DND-41 (cell line): ENCODE measurements around the gene PDE1C.
"Not testable (repeated sequence)": the region's sequence is repeated elsewhere in the genome, so short reads cannot be mapped to it uniquely, and the experiment has no call there.

Source experiments
- ATAC-seq: fragments of 200-7000 bp; cut with Tn5 transposase; 3 replicates; pipeline ENCODE4 v1.9.1; 2021; ENCODE audit warnings: low read depth; ENCODE audit not compliant: insufficient read depth
- DNase-seq: peaks from one replicate; pipeline ENCODE4 v3.0.0-alpha.2; 2020
- H2AFZ ChIP-seq: 2 replicates; pipeline ENCODE4 v1.6.0; 2012; ENCODE audit warnings: low read depth, low read length
- H3K27ac ChIP-seq: 2 replicates; pipeline ENCODE4 v1.5.1; 2012; ENCODE audit warnings: low read length, inconsistent platforms
- H3K27me3 ChIP-seq: fragments of 200-600 bp; sonication (generic); 2 replicates; pipeline ENCODE4 v1.6.0; 2012; ENCODE audit warnings: low read length, mild to moderate bottlenecking, inconsistent platforms; ENCODE audit not compliant: insufficient read depth, poor library complexity
- H3K36me3 ChIP-seq: 2 replicates; pipeline ENCODE4 v1.5.1; 2012; ENCODE audit warnings: low read length, inconsistent platforms; ENCODE audit not compliant: insufficient read depth
- H3K4me1 ChIP-seq: 2 replicates; pipeline ENCODE4 v1.5.1; 2012; ENCODE audit warnings: mild to moderate bottlenecking, low read length; ENCODE audit not compliant: insufficient read depth
- H3K4me2 ChIP-seq: 2 replicates; pipeline ENCODE4 v1.6.0; 2012; ENCODE audit warnings: mild to moderate bottlenecking, moderate library complexity, low read length, inconsistent platforms; ENCODE audit not compliant: insufficient read depth
- H3K4me3 ChIP-seq, 2 experiments: fragments of 200-600 bp in 1 of 2; shearing (Covaris generic) in 1 of 2; 2 replicates each; pipeline ENCODE4 v1.5.1; 2012 to 2016; ENCODE audit warnings: inconsistent platforms in 2 of 2, low read length in 2 of 2, mild to moderate bottlenecking in 2 of 2, low read depth in 1 of 2, moderate library complexity in 1 of 2
- H3K79me2 ChIP-seq: 2 replicates; pipeline ENCODE4 v1.6.0; 2012; ENCODE audit warnings: low read length, inconsistent platforms; ENCODE audit not compliant: insufficient read depth
- H3K9ac ChIP-seq: 2 replicates; pipeline ENCODE4 v1.6.0; 2012; ENCODE audit warnings: low read depth, mild to moderate bottlenecking, inconsistent platforms, low read length, moderate library complexity
- H3K9me3 ChIP-seq: 2 replicates; pipeline ENCODE4 v1.5.1; 2012; ENCODE audit warnings: low read length, moderate library complexity, mild to moderate bottlenecking, inconsistent platforms; ENCODE audit not compliant: insufficient read depth, severe bottlenecking
- H4K20me1 ChIP-seq: 2 replicates; pipeline ENCODE4 v1.6.0; 2012; ENCODE audit warnings: low read length; ENCODE audit not compliant: insufficient read depth
- CTCF ChIP-seq: IDR thresholded peaks from 2 replicates; pipeline ENCODE4 v1.5.1; 2012; ENCODE audit warnings: borderline replicate concordance, low read length, moderate library complexity, mild to moderate bottlenecking; ENCODE audit not compliant: poor library complexity, severe bottlenecking; ENCODE audit errors: extremely low read depth
- EZH2 ChIP-seq: IDR thresholded peaks from 3 replicates; pipeline ENCODE4 v1.6.1; 2012; ENCODE audit warnings: borderline replicate concordance, low read depth, mild to moderate bottlenecking, moderate library complexity, low read length, inconsistent platforms; ENCODE audit not compliant: severe bottlenecking

PDE1C gene

GRCh38 chr7:32020551-32021159 is 49.6 kb downstream of the PDE1C start:
- no peak overlapping the region for H3K27ac ChIP-seq
- H3K36me3 ChIP-seq = no peaks in the 10 kb centered on the region
- H3K4me2 ChIP-seq = no peak overlapping the region
- no peaks in the 10 kb centered on the region for H3K79me2 ChIP-seq
- H3K9ac ChIP-seq = no peak overlapping the region
- H2AFZ ChIP-seq = no peak overlapping the region
- TF ChIP-seq CTCF = no peak
- no peak for TF ChIP-seq EZH2
- H3K4me3 ChIP-seq = no peak overlapping the region
- no peaks in the 10 kb centered on the region for H3K4me1 ChIP-seq
- no peak for DNase-seq
- no peaks in the 10 kb centered on the region for H3K27me3 ChIP-seq
- no peaks in the 10 kb centered on the region for H3K9me3 ChIP-seq
- no peaks in the 10 kb centered on the region for H4K20me1 ChIP-seq
- ATAC-seq = no peak

- Histone ChIP-seq H3K27ac (no peak overlapping the region), H4K20me1 (no peaks in the 10 kb centered on the region), H3K27me3 (no peaks in the 10 kb centered on the region), H3K79me2 (no peaks in the 10 kb centered on the region), H3K4me2 (no peak overlapping the region), H3K4me3 (no peak overlapping the region), H3K9ac (no peak overlapping the region), H3K36me3 (no peaks in the 10 kb centered on the region), H3K9me3 (no peaks in the 10 kb centered on the region), H3K4me1 (no peaks in the 10 kb centered on the region), H2AFZ (no peak overlapping the region)
- DNase-seq (no peak), ATAC-seq (no peak)
- TF ChIP-seq CTCF = no peak
- TF ChIP-seq EZH2 = no peak
Observed at GRCh38 chr7:32018845-32019578, 51.2 kb downstream of the PDE1C start.

GRCh38 chr7:32015133-32015532 is 55.1 kb downstream of the PDE1C start:
- ATAC-seq (no peak), DNase-seq (no peak)
- no peak overlapping the region for H3K4me2 ChIP-seq
- H3K36me3 ChIP-seq = no peaks in the 10 kb centered on the region
- no peaks in the 10 kb centered on the region for H3K79me2 ChIP-seq
- TF ChIP-seq CTCF = no peak
- no peak for TF ChIP-seq EZH2
- no peak overlapping the region for H3K27ac ChIP-seq
- no peaks in the 10 kb centered on the region for H3K9me3 ChIP-seq
- H3K4me3 ChIP-seq = no peak overlapping the region
- no peak overlapping the region for H2AFZ ChIP-seq
- H3K27me3 ChIP-seq = no peaks in the 10 kb centered on the region
- no peak overlapping the region for H3K9ac ChIP-seq
- no peaks in the 10 kb centered on the region for H3K4me1 ChIP-seq
- H4K20me1 ChIP-seq = no peaks in the 10 kb centered on the region

GRCh38 chr7:32013471-32013870 is 56.7 kb downstream of the PDE1C start:
- not testable (repeated sequence) for H2AFZ ChIP-seq, H3K4me3 ChIP-seq, H3K4me1 ChIP-seq, H3K79me2 ChIP-seq, H3K4me2 ChIP-seq, H3K27ac ChIP-seq, ATAC-seq, H3K27me3 ChIP-seq, H4K20me1 ChIP-seq, DNase-seq, H3K9ac ChIP-seq, H3K9me3 ChIP-seq, H3K36me3 ChIP-seq
